ENCODE results near the gene TIPARP. TPM values are rescaled to one million over a fixed set of nuclear protein-coding genes. Genes with fewer than 3 reads are reported as not detected.
"Not testable (repeated sequence)": the region's sequence is repeated elsewhere in the genome, so short reads cannot be mapped to it uniquely, and the experiment has no call there.

Gene TIPARP
- total RNA-seq, 1 experiment from 2014 or later = 20.4 TPM

GRCh38 chr3:156727519-156728205, 53.3 kb downstream of the TIPARP start:
- Histone ChIP-seq H3K36me3 (ENCODE audit: insufficient read depth, low read length) (no peaks in the 10 kb centered on the region), H4K20me1 (ENCODE audit: insufficient read depth, low read depth, low read length) (no peaks in the 10 kb centered on the region), H3K9ac (ENCODE audit: low read length) (no peak overlapping the region), H3K4me3 (ENCODE audit: low read length) (no peak overlapping the region), H3K9me3 (ENCODE audit: low read length) (no peaks in the 10 kb centered on the region), H3K79me2 (ENCODE audit: low read length) (no peaks in the 10 kb centered on the region), H3K27me3 (ENCODE audit: low read length) (no peaks in the 10 kb centered on the region), H3K4me1 (ENCODE audit: low read length) (peaks cover 37% of the 10 kb centered on the region), H3K9me2 (replicated peaks; ENCODE audit: insufficient read depth, low read length) (no peaks in the 10 kb centered on the region), H2AFZ (ENCODE audit: low read length) (no peak overlapping the region), H3K27ac (ENCODE audit: low read length) (no peak overlapping the region; the same call in 1 of the 2 replicates), H3K4me2 (ENCODE audit: low read depth, low read length, poor library complexity, severe bottlenecking) (peak overlapping the region; percentile 51)
- peak; percentile 89 for DNase-seq

DNA sequence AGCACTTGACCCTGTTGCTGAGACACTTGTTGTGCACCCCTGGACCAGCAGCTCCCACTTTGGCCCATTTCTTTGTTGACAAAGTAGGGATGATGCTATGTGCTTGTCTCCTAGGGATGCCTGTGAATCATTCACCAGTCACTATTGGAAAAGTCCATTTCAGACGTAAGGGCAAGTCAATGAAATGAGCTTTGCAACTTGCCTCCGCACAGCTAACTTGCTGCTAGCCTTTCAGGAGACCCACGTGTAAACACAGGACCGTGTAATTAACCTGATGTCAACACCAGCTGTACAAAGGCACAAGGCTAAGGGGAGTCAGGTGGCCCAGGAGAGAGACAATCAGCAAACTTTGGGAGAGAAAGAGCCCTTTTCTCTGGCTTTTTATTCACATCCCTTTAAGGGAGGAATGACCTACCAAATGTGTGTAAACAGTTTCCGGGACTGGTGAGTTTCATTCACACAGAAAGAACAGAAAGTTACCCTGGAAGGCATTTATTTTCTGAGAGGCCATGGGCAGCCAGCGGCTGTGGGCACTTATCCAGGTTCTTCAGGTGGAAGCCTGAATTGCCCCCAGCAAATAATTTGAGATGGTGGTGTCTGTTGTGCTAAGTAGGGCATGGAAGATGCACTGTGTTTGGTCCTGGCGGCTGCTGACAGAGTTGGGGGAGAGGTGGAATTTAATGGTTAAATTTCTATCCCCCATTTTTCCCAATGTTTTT, 54.0 kb downstream of the TIPARP start:
- Histone ChIP-seq H3K79me2 (ENCODE audit: low read length) (no peaks in the 10 kb centered on the region), H3K9me3 (ENCODE audit: low read length) (no peaks in the 10 kb centered on the region), H3K27ac (ENCODE audit: low read length) (no peak overlapping the region), H3K27me3 (ENCODE audit: low read length) (no peaks in the 10 kb centered on the region), H3K4me1 (ENCODE audit: low read length) (peaks cover 29% of the 10 kb centered on the region), H3K9ac (ENCODE audit: low read length) (no peak overlapping the region), H4K20me1 (ENCODE audit: insufficient read depth, low read depth, low read length) (no peaks in the 10 kb centered on the region), H2AFZ (ENCODE audit: low read length) (no peak overlapping the region), H3K9me2 (replicated peaks; ENCODE audit: insufficient read depth, low read length) (no peaks in the 10 kb centered on the region), H3K36me3 (ENCODE audit: insufficient read depth, low read length) (no peaks in the 10 kb centered on the region), H3K4me2 (ENCODE audit: low read depth, low read length, poor library complexity, severe bottlenecking) (peak overlapping the region; percentile 51), H3K4me3 (ENCODE audit: low read length) (no peak overlapping the region)
- DNase-seq = no peak

GRCh38 chr3:156729460-156730179, 55.2 kb downstream of the TIPARP start:
- no peak overlapping the region for H3K4me2 ChIP-seq (ENCODE audit: low read depth, low read length, poor library complexity, severe bottlenecking)
- H3K27me3 ChIP-seq (ENCODE audit: low read length) = no peaks in the 10 kb centered on the region
- no peaks in the 10 kb centered on the region for H3K9me2 ChIP-seq (replicated peaks; ENCODE audit: insufficient read depth, low read length)
- H3K4me1 ChIP-seq (ENCODE audit: low read length) = peaks cover 27% of the 10 kb centered on the region
- no peak overlapping the region for H3K4me3 ChIP-seq (ENCODE audit: low read length)
- no peaks in the 10 kb centered on the region for H3K79me2 ChIP-seq (ENCODE audit: low read length)
- no peaks in the 10 kb centered on the region for H3K36me3 ChIP-seq (ENCODE audit: insufficient read depth, low read length)
- no peak for DNase-seq
- H3K9me3 ChIP-seq (ENCODE audit: low read length) = no peaks in the 10 kb centered on the region
- no peaks in the 10 kb centered on the region for H4K20me1 ChIP-seq (ENCODE audit: insufficient read depth, low read depth, low read length)
- H2AFZ ChIP-seq (ENCODE audit: low read length) = no peak overlapping the region
- H3K27ac ChIP-seq (ENCODE audit: low read length) = no peak overlapping the region
- no peak overlapping the region for H3K9ac ChIP-seq (ENCODE audit: low read length)

GRCh38 chr3:156731813-156732212, 57.4 kb downstream of the TIPARP start:
- Histone ChIP-seq H3K36me3 (ENCODE audit: insufficient read depth, low read length) (no peaks in the 10 kb centered on the region), H3K27me3 (ENCODE audit: low read length) (no peaks in the 10 kb centered on the region), H3K4me2 (ENCODE audit: low read depth, low read length, poor library complexity, severe bottlenecking) (no peak overlapping the region), H3K4me3 (ENCODE audit: low read length) (no peak overlapping the region), H3K9ac (ENCODE audit: low read length) (no peak overlapping the region), H2AFZ (ENCODE audit: low read length) (no peak overlapping the region), H3K79me2 (ENCODE audit: low read length) (no peaks in the 10 kb centered on the region), H3K9me3 (ENCODE audit: low read length) (no peaks in the 10 kb centered on the region), H3K9me2 (replicated peaks; ENCODE audit: insufficient read depth, low read length) (no peaks in the 10 kb centered on the region), H4K20me1 (ENCODE audit: insufficient read depth, low read depth, low read length) (no peaks in the 10 kb centered on the region), H3K27ac (ENCODE audit: low read length) (no peak overlapping the region), H3K4me1 (ENCODE audit: low read length) (peaks cover 20% of the 10 kb centered on the region)
- DNase-seq = no peak

- no peak overlapping the region for H3K27ac ChIP-seq (ENCODE audit: low read length)
- no peak for DNase-seq
- H3K9ac ChIP-seq (ENCODE audit: low read length) = no peak overlapping the region
- no peaks in the 10 kb centered on the region for H3K9me2 ChIP-seq (replicated peaks; ENCODE audit: insufficient read depth, low read length)
- H3K4me1 ChIP-seq (ENCODE audit: low read length) = peaks cover 16% of the 10 kb centered on the region
- no peaks in the 10 kb centered on the region for H4K20me1 ChIP-seq (ENCODE audit: insufficient read depth, low read depth, low read length)
- H3K4me3 ChIP-seq (ENCODE audit: low read length) = no peak overlapping the region
- no peak overlapping the region for H3K4me2 ChIP-seq (ENCODE audit: low read depth, low read length, poor library complexity, severe bottlenecking)
- H3K36me3 ChIP-seq (ENCODE audit: insufficient read depth, low read length) = no peaks in the 10 kb centered on the region
- no peaks in the 10 kb centered on the region for H3K27me3 ChIP-seq (ENCODE audit: low read length)
- H2AFZ ChIP-seq (ENCODE audit: low read length) = no peak overlapping the region
- no peaks in the 10 kb centered on the region for H3K9me3 ChIP-seq (ENCODE audit: low read length)
- H3K79me2 ChIP-seq (ENCODE audit: low read length) = no peaks in the 10 kb centered on the region
Observed at GRCh38 chr3:156732261-156732660, 57.9 kb downstream of the TIPARP start.

DNA sequence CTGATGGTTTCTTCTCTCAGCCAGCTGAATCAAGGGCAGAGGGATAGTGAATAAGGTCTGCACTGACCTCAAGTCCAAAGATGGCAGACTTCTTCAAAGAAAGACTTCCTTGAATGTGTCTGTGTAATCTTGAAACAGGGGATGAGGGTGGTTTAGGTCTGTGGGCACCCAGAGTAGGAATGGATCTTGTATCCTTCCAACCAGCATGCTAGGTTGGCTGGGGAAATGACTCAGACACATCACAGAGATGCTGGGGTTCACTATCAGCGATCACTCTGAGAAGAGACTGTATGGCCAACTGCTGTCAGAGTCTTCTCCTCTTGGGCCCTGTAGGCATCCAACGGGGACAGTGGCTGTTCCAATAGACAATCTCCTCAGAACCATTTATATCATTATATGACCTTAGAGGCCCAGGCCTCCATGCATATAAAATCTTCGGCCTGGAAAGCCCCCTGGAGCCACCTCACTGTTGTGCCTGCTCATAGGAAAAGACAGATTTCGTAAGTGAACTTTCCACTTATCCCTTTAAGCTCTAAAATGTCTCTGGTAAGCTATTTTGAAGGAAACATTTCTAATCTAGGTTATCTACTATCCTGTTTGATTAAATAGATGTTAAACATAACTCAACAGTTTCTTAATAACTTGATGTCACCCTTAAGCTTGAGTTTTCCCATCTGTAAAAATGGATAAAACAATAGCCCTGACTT, 58.5 kb downstream of the TIPARP start:
- H3K9me2 ChIP-seq (replicated peaks; ENCODE audit: insufficient read depth, low read length) = no peaks in the 10 kb centered on the region
- H2AFZ ChIP-seq (ENCODE audit: low read length) = no peak overlapping the region
- no peaks in the 10 kb centered on the region for H3K36me3 ChIP-seq (ENCODE audit: insufficient read depth, low read length)
- H3K27ac ChIP-seq (ENCODE audit: low read length) = no peak overlapping the region
- no peaks in the 10 kb centered on the region for H4K20me1 ChIP-seq (ENCODE audit: insufficient read depth, low read depth, low read length)
- no peak overlapping the region for H3K4me2 ChIP-seq (ENCODE audit: low read depth, low read length, poor library complexity, severe bottlenecking)
- H3K9ac ChIP-seq (ENCODE audit: low read length) = no peak overlapping the region
- no peaks in the 10 kb centered on the region for H3K79me2 ChIP-seq (ENCODE audit: low read length)
- no peaks in the 10 kb centered on the region for H3K27me3 ChIP-seq (ENCODE audit: low read length)
- H3K4me1 ChIP-seq (ENCODE audit: low read length) = peaks cover 9% of the 10 kb centered on the region
- no peaks in the 10 kb centered on the region for H3K9me3 ChIP-seq (ENCODE audit: low read length)
- H3K4me3 ChIP-seq (ENCODE audit: low read length) = no peak overlapping the region
- no peak for DNase-seq

DNA sequence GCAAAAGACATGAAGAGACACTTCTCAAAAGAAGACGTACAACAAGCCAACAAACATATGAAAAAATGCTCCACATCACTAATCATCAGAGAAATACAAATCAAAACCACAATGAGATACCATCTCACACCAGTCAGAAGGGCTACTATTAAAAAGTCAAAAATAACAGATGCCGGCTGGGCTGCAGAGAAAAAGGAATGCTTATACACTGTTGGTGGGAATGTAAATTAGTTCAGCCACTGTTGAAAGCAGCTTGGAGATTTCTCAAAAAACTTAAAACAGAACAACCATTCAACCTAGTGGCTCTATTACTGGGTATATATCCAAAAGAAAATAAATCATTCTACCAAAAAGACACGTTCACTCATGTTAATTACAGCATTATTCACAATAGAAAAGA, 60.3 kb downstream of the TIPARP start:
- not testable (repeated sequence) for H3K9me2 ChIP-seq (replicated peaks; ENCODE audit: insufficient read depth, low read length); H3K79me2 ChIP-seq (ENCODE audit: low read length); H4K20me1 ChIP-seq (ENCODE audit: insufficient read depth, low read depth, low read length); H3K27me3 ChIP-seq (ENCODE audit: low read length); H3K4me3 ChIP-seq (ENCODE audit: low read length); H3K4me2 ChIP-seq (ENCODE audit: low read depth, low read length, poor library complexity, severe bottlenecking); H3K9ac ChIP-seq (ENCODE audit: low read length); H3K27ac ChIP-seq (ENCODE audit: low read length); H3K36me3 ChIP-seq (ENCODE audit: insufficient read depth, low read length); H3K9me3 ChIP-seq (ENCODE audit: low read length); DNase-seq; H3K4me1 ChIP-seq (ENCODE audit: low read length); H2AFZ ChIP-seq (ENCODE audit: low read length)

- Histone ChIP-seq H3K4me1 (ENCODE audit: low read length) (no peaks in the 10 kb centered on the region), H4K20me1 (ENCODE audit: insufficient read depth, low read depth, low read length) (no peaks in the 10 kb centered on the region), H2AFZ (ENCODE audit: low read length) (no peak overlapping the region), H3K27ac (ENCODE audit: low read length) (no peak overlapping the region), H3K36me3 (ENCODE audit: insufficient read depth, low read length) (no peaks in the 10 kb centered on the region), H3K4me2 (ENCODE audit: low read depth, low read length, poor library complexity, severe bottlenecking) (no peak overlapping the region), H3K9me3 (ENCODE audit: low read length) (no peaks in the 10 kb centered on the region), H3K79me2 (ENCODE audit: low read length) (no peaks in the 10 kb centered on the region), H3K27me3 (ENCODE audit: low read length) (no peaks in the 10 kb centered on the region), H3K4me3 (ENCODE audit: low read length) (no peak overlapping the region), H3K9me2 (replicated peaks; ENCODE audit: insufficient read depth, low read length) (no peaks in the 10 kb centered on the region), H3K9ac (ENCODE audit: low read length) (no peak overlapping the region)
- no peak for DNase-seq
Observed at GRCh38 chr3:156735471-156735870, 61.1 kb downstream of the TIPARP start.
